Spleen (tissue), 11 donors: ENCODE results near the gene APP. TPM values are rescaled to one million over a fixed set of nuclear protein-coding genes. Genes with fewer than 3 reads are reported as not detected.

ENCODE experiments used
- DNase-seq: peaks from one replicate; pipeline ENCODE4 v3.0.0-alpha.2; 2020
- H3K27ac ChIP-seq, 8 donors: fragments of 200-600 bp; sonication (generic) in 7 of 8; 1 replicate in 4 of 8; 2 replicates in 4 of 8; pipeline versions ENCODE4 v1.5.0 to v1.8.0; 2016 to 2021; ENCODE audit warnings: inconsistent platforms in 4 of 8, mild to moderate bottlenecking in 4 of 8, moderate library complexity in 1 of 8
- H3K27me3 ChIP-seq, 7 donors: fragments of 200-600 bp; sonication (generic) in 6 of 7; replicated peaks in 1 of 7; 1 replicate in 4 of 7; 2 replicates in 3 of 7; pipeline versions ENCODE4 v1.5.0 to v1.8.0; 2016 to 2021; ENCODE audit warnings: inconsistent platforms in 3 of 7, mild to moderate bottlenecking in 1 of 7
- H3K36me3 ChIP-seq, 6 donors: fragments of 200-600 bp; sonication (generic) in 5 of 6; 1 replicate in 4 of 6; 2 replicates in 2 of 6; pipeline versions ENCODE4 v1.5.0 to v1.8.0; 2016 to 2021; ENCODE audit warnings: inconsistent platforms in 2 of 6
- H3K4me1 ChIP-seq, 6 donors: fragments of 200-600 bp; sonication (generic) in 5 of 6; 1 replicate in 3 of 6; 2 replicates in 3 of 6; pipeline versions ENCODE4 v1.5.0 to v1.8.0; 2016 to 2021; ENCODE audit warnings: inconsistent platforms in 3 of 6
- H3K4me3 ChIP-seq, 8 donors: fragments of 200-600 bp; sonication (generic) in 7 of 8; 1 replicate in 4 of 8; 2 replicates in 4 of 8; pipeline versions ENCODE4 v1.5.0 to v1.8.0; 2016 to 2021; ENCODE audit warnings: inconsistent platforms in 4 of 8, mild to moderate bottlenecking in 4 of 8, moderate library complexity in 2 of 8
- H3K9me3 ChIP-seq, 8 donors: fragments of 200-600 bp; sonication (generic) in 7 of 8; 1 replicate in 4 of 8; 2 replicates in 4 of 8; pipeline versions ENCODE4 v1.5.0 to v1.8.0; 2016 to 2021; ENCODE audit warnings: inconsistent platforms in 4 of 8
- POLR2A ChIP-seq, 3 donors: fragments of 450-650 bp; IDR thresholded peaks; one replicate each; pipeline ENCODE4 v1.5.1; 2017; ENCODE audit warnings: antibody characterized with exemption in 3 of 3, mild to moderate bottlenecking in 1 of 3
- POLR2AphosphoS5 ChIP-seq, 3 donors: sonication (generic); formaldehyde crosslinking; IDR thresholded peaks; one replicate each; pipeline ENCODE4 v1.5.1; 2017; ENCODE audit warnings: antibody characterized with exemption in 3 of 3
- WGBS, 5 donors: extraction: QIAGEN DNeasy Blood & Tissue Kit in 3 of 5; methylation state at CpG; one replicate each; pipeline versions ENCODE4 v1.1.5 to v1.1.7; 2013 to 2018; 5-methylcytosine and 5-hydroxymethylcytosine counted together
- intact Hi-C: fragments of 100-400 bp; cut with DNase I; formaldehyde crosslinking; loops from one replicate; pipeline ENCODE4 v1.15.0; 2023; ENCODE audit warnings: low total_unique reads
- polyA plus RNA-seq, 3 donors: library from polyadenylated mRNA; stranded (reverse); fragments of 200-250 nt; gene quantifications; one replicate each; pipeline ENCODE4 v1.2.1, GENCODE V29; 2013
- total RNA-seq, 7 donors: library from RNA; depleted of rRNA in 3 of 7; stranded (reverse); fragments of >200 nt in 3 of 7; fragmentation: NEBNext Ultra II Directional in 4 of 7; extraction: Animal tissue kit (Norgen Biotek cat#: 25700) in 4 of 7; gene quantifications; one replicate each; pipeline versions ENCODE4 v1.1.0 to v1.2.1, GENCODE V29; 2016 to 2021
- TF ChIP-seq, protein P1 (sequence below), 11 experiments: fragments of 200-600 bp in 7 of 11; fragments of 450-650 bp in 4 of 11; sonication (generic) in 4 of 11; IDR thresholded peaks in 8 of 11; conservative IDR thresholded peaks in 3 of 11; 1 replicate in 7 of 11; 2 replicates in 4 of 11; pipeline versions ENCODE4 v1.4.0 to v1.8.0; 2016 to 2021; ENCODE audit warnings: antibody characterized with exemption in 11 of 11, inconsistent platforms in 4 of 11, mild to moderate bottlenecking in 1 of 11
- donor health status: healthy with polysubstance abuse.
- donor health status: DM: no; HTN: no; CAD: no; lungs with moderate emphysema.
- donor health status: DM: no; HTN: no; CAD: no.
- donor health status: Bipolar disorder and iron deficiency.
- donor health status: healthy.
- donor health status: DM: no; HTN: no; CAD: no.
- donor health status: DM: yes; HTN: yes; CAD: no.

The APP gene
- total and polyA plus RNA-seq, 10 donors: 25.3 to 398 (median 282) TPM

DNA sequence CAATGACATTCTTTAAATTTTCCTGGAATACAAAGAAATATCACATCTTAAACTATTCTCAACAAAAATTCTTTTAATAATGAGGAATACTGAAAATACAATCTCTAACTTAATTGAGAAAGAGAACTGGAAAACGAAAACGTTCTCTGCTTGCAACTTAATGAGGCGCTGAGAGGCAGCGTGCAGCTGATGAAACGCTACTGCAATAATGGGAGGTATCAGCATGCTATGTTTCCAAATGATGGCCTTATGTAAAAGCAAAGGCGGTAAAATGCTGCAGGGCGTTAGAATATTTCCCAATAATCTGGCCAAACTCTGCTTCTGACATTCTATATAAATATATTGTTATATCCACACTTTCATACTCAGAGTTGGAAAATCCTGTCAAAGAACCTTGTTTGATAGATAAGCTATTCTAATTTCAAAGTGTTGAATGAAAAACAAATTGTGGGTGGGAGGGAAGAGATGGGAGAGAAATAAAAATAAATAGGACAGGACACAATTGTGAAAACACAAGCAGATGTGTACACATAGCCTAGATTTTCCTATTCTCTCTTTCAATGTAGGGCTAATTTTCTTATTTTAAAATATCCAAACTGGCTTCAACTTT, 70.9 kb downstream of the APP start:
- TF ChIP-seq, protein P1, sequence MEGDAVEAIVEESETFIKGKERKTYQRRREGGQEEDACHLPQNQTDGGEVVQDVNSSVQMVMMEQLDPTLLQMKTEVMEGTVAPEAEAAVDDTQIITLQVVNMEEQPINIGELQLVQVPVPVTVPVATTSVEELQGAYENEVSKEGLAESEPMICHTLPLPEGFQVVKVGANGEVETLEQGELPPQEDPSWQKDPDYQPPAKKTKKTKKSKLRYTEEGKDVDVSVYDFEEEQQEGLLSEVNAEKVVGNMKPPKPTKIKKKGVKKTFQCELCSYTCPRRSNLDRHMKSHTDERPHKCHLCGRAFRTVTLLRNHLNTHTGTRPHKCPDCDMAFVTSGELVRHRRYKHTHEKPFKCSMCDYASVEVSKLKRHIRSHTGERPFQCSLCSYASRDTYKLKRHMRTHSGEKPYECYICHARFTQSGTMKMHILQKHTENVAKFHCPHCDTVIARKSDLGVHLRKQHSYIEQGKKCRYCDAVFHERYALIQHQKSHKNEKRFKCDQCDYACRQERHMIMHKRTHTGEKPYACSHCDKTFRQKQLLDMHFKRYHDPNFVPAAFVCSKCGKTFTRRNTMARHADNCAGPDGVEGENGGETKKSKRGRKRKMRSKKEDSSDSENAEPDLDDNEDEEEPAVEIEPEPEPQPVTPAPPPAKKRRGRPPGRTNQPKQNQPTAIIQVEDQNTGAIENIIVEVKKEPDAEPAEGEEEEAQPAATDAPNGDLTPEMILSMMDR (IDR thresholded peaks at IDR 0.05 in 8 of 11, conservative IDR thresholded peaks at IDR 0.05 in 3 of 11): no peak
- TF ChIP-seq POLR2AphosphoS5 (IDR thresholded peaks at IDR 0.05) (no peak), POLR2A (IDR thresholded peaks at IDR 0.05) (no peak)
- intact Hi-C loops: no loop called here
- H3K4me1 ChIP-seq: peaks cover 0 to 19% (median 0%) of the 10 kb centered on the region in 6 donors
- H3K36me3 ChIP-seq: peaks cover 0 to 10% (median 0%) of the 10 kb centered on the region in 6 donors
- H3K27ac ChIP-seq: no peak overlapping the region
- 60 to 89% (median 77%) methylated on average over 7 of the region's 7 CpGs for WGBS, 5 donors
- peaks cover 0 to 3% (median 0%) of the 10 kb centered on the region in 8 donors for H3K9me3 ChIP-seq
- H3K27me3 ChIP-seq: no peaks in the 10 kb centered on the region
- H3K4me3 ChIP-seq: no peak overlapping the region
- DNase-seq: no peak

DNA sequence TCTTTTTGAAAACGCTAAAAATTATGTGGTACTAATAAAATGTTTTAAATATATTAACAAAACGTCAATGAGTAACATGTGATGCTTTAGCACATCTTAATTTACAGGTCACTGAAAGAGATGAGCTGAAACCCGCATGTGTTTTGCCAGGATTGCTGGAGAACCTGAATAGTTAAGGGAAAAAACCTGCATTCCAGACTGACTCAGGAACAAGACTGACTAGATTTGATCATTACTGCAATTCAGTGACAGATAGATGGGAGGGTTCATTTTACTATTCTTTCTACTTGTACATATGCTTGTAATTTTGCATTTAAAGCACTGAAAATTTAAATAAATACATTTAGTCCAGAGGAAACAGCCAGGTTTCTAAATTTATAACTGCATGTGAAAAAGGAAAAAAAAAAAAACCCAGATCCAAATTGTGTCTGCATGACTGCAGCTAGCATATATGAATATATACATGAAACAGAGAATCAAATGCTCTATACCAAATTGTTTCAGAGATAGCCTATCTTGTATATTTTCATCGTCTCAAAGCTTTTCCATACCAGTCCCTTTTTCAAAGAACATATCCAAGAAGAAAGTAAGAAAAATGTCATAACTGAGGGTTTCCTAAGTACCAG, 71.7 kb downstream of the APP start:
- Histone ChIP-seq H3K9me3 (peaks cover 0 to 3% (median 0%) of the 10 kb centered on the region in 8 donors), H3K27me3 (no peaks in the 10 kb centered on the region), H3K4me1 (peaks cover 0 to 19% (median 0%) of the 10 kb centered on the region in 6 donors), H3K27ac (no peak overlapping the region), H3K4me3 (no peak overlapping the region), H3K36me3 (peaks cover 0 to 8% (median 0%) of the 10 kb centered on the region in 6 donors)
- no peak for DNase-seq
- WGBS, 5 donors: 84 to 92% (median 87%) methylated on average over 4 of the region's 4 CpGs
- intact Hi-C loops: no loop called here
- TF ChIP-seq, protein P1 (IDR thresholded peaks at IDR 0.05 in 8 of 11, conservative IDR thresholded peaks at IDR 0.05 in 3 of 11): no peak
- TF ChIP-seq POLR2AphosphoS5 (IDR thresholded peaks at IDR 0.05) (no peak), POLR2A (IDR thresholded peaks at IDR 0.05) (no peak)

DNA sequence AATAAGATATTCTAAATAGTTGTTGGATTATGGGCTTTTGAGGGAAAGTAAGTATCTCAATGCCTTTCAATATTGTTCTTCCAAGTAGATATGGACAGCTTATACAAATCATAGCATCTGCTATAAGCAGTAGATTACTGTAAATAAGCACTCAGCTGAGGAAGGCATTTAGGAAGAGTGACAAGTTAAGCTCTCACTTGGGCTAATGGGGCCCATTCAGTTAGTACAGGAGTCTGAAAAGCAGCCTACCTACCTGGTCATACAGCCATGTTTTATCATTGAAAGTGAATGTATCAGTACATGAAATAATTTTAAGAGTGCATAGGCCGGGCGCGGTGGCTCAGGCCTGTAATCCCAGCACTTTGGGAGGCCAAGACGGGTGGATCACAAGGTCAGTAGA, 73.1 kb downstream of the APP start:
- DNase-seq: no peak
- H3K4me3 ChIP-seq: no peak overlapping the region
- H3K27ac ChIP-seq: no peak overlapping the region
- WGBS, 5 donors: 84 to 100% (median 96%) methylated on average over 4 of the region's 4 CpGs
- peaks cover 0 to 19% (median 0%) of the 10 kb centered on the region in 6 donors for H3K4me1 ChIP-seq
- intact Hi-C loops: no loop called here
- H3K36me3 ChIP-seq: no peaks in the 10 kb centered on the region
- H3K9me3 ChIP-seq: no peaks in the 10 kb centered on the region
- TF ChIP-seq POLR2A (IDR thresholded peaks at IDR 0.05) (no peak), POLR2AphosphoS5 (IDR thresholded peaks at IDR 0.05) (no peak)
- TF ChIP-seq, protein P1 (IDR thresholded peaks at IDR 0.05 in 8 of 11, conservative IDR thresholded peaks at IDR 0.05 in 3 of 11): no peak
- H3K27me3 ChIP-seq: no peaks in the 10 kb centered on the region
